AG09319 (cell line): ENCODE results near the gene SATB2.
A peak's percentile ranks its signal among the peaks of the same experiment; 100 is the strongest.

ENCODE experiments used
- DNase-seq: peaks from one replicate; pipeline ENCODE4 v3.0.0-alpha.2; 2010; ENCODE audit warnings: low read depth; ENCODE audit errors: extremely low read depth
- CTCF ChIP-seq: IDR thresholded peaks from 2 replicates; pipeline ENCODE4 v1.5.1; 2011; ENCODE audit warnings: low read depth, mild to moderate bottlenecking, inconsistent platforms, low read length, moderate library complexity

SATB2 gene

DNA sequence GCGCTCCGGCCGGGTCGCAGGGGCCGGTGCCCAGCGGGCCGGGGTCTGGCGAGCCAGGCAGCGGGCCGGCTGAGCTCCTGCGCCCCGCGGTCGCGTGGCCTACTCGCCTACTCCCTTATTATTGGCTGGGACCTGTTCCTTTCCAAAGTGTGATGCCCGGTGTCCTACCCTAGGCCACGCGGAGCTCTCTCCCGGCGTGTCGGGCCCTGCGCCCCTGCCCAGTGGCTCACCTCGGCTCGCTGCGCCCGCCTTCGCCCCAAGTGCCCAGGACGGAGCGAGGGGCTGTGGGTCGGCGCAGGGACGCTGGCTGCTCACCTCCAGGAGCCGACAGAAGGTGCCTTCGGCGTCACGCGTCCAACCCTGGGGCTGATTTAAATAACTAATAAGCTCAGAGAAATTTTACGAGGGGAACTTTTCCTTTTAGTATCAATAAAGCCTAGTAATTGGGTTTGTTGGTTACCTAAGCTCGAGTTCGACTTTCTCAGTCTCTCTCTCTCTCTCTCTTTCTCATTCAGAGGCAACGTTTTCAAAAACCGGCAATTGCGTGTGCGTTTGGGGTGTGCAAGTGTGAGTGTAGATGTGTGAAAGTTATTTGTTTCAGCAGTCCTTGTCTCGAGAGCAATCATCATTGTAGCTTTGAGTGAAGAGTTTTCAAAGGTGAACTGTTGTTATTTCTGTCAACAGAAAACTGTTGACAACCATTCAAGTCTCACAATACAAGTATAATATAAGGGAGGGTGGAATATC lies 7.0 kb upstream of the SATB2 start:
- no peak for DNase-seq
- no peak for TF ChIP-seq CTCF

GRCh38 chr2:199463708-199464605 lies 6.2 kb upstream of the SATB2 start:
- no peak for TF ChIP-seq CTCF
- DNase-seq = no peak

DNA sequence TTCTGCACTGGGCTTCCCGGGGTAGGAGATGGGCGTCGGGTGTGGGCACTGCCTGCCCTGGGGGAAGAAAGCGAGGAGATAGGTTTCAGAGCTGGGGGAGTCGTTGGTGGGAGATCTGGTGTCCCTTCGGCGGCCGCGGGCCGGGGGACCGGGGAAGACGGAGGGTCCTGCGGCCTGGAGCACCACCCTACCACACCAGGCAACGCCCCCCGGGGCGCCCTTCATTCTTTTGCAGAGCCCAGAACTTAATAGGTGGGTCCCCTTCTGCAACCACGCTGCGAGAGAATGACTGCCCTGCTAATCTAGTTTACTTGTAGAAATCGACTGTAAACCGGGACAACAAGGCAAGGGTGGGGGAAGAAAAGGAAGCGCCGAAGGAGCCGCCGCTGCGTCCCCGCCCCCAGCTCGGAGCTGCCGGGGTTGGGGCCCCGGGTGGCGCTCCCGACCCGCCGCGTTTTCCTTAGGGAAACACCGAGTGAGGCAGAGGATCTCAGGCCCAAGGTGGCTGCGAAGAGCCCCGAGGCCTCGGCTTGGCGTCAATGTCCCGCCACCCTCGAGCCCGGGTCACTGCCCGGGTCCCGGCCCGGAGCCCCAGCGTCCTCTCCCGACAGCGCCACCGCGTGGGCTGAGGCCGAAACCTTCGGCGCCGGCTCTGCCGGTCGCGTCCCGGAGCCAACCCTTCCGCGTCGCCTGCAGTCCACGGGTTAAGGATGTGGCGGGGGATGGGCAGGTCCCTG lies 5.4 kb upstream of the SATB2 start:
- TF ChIP-seq CTCF = peak; percentile 85
- peak; percentile 40 for DNase-seq

DNA sequence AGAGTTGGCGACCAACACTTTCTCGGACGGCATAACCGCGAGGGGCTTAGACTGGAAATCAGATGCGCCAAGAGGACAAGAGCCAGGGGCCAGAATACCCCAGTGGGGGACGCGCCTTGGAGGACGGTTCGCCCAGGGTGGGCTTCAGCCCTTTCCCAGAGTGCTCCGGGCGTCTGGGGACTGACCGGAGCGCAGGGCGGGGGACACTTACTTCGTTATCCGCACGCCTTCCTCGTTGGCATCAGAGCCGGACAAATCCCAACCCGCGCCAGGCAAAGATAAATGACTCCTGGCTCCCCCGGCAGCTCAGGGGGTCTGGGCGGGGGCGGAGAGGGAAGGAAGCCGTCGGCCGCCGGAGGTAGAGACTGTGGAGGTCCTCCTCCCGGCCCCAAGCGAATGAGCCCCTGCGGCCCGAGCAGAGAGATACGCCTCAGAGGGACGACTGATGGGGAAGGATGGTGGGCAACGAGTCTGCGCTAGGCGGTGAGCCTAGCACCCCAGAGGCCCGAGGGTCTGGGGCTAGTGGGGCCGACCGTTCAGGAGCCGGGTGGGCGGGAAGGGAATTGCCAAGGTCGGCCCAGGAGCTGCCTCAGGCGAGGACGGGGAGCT lies 4.7 kb upstream of the SATB2 start:
- TF ChIP-seq CTCF = no peak
- no peak for DNase-seq

GRCh38 chr2:199461711-199462346 lies 4.1 kb upstream of the SATB2 start:
- DNase-seq = no peak
- no peak for TF ChIP-seq CTCF

- no peak for DNase-seq
- TF ChIP-seq CTCF = no peak
These were observed 3.3 kb upstream of the SATB2 start for GRCh38 chr2:199460846-199461710.
